ENCODE results near the gene KIF7.

KIF7 gene

DNA sequence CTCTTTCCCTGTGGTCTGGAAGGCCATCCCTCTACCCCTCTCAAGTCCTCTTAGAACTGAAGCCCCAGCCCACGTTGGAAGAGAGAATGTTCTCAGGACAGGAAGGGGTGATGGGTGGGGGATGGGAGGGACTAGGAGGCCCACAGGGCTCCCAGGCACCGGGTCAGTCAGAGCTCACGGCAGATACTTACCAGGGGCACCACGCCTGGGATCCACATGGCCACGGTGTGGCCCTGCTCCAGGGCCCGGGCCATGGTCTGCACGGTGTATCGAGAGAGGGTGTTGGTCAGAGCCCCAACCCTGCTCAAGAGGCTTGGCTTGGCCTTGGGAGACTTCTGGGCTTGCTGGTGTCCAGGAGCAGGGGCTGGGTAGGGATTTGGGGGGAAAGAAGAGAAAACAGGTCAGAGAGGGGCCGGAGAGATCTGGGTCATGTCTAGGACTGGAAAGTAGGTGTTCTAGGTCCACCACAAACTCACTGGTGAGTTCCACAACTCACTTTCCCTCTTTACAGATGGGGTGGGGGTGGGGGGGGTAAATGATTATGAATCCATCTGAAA, 14.1 kb upstream of the KIF7 start:
- no peak for DNase-seq (ENCODE audit: low read depth in 2 of 2, low spot score in 1 of 2)

DNA sequence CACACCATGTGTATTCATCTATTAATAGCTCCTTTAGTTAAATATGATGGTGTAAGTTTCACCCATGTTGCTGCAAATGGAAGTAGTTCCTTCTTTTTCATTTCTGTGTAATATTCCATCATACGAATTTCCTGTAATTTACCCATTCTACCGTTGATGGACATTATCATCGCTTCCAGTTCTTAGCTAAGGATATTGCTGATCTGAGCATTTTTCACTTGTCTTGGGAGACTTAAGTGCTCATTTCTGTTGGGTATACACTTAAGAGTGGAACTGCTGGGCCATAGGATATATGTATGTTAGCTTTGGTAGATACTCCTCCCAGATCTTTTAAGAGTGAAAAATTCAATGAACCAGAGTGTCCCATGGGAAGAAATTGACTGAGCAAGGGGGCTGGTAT, 12.9 kb upstream of the KIF7 start:
- DNase-seq (ENCODE audit: low read depth in 2 of 2, low spot score in 1 of 2) = no peak

DNA sequence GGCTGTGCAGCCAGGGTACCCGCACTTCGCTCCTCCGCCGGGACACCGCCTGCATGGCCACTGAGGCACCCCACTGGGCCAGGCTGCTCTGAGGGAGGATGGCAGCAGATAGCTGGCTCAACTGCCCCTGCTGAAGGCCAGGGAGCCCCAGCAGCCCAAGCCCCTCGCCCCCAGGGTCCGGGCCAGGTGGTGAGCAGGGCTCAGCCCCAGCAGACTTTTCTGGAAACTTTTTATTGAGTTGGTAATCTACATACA, 12.4 kb upstream of the KIF7 start:
- DNase-seq (ENCODE audit: low read depth in 2 of 2, low spot score in 1 of 2) = no peak

- no peak for DNase-seq (ENCODE audit: low read depth in 2 of 2, low spot score in 1 of 2)
These were observed 11.8 kb upstream of the KIF7 start for GRCh38 chr15:89666858-89667705.

- no peak for DNase-seq (ENCODE audit: low read depth in 2 of 2, low spot score in 1 of 2)
These were observed 11.1 kb upstream of the KIF7 start for GRCh38 chr15:89666184-89666857.

DNA sequence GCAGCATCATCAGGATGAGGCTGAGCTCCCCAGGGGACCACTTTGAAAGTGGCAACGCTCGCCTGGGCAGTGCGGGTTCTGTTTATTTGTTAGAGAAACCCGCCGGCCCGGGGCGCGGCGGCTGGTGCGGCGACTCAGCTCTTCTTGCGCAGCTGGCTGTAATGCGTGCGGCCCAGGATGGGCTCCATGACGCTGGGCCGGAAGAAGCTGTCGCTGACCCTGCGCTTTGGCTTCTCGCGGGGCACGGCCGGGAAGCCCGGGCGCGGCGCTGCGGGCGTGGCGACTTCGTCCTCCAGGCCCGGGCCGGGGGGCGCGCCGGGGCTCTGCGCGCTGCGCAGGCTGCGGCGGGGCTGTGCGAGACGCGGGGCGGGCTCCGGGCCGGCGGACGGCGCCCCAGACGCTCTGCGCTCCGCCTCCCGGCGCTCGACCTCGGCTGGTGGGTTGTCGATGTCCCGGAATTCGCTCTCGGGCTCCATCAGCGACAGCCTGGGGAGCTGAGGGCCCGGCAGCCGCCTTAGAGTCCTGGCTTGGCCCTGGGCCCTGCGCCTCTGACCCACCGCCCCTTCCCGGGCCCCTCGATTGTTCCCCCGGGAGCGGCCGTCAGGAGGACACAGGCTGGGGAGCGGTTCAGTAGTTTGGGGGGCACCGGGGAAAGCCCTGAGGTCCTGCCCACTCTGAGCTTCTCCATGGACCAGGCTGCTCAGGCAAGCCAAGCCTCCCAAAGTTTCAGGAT, 10.3 kb upstream of the KIF7 start:
- DNase-seq (ENCODE audit: low read depth in 2 of 2, low spot score in 1 of 2) = no peak

DNA sequence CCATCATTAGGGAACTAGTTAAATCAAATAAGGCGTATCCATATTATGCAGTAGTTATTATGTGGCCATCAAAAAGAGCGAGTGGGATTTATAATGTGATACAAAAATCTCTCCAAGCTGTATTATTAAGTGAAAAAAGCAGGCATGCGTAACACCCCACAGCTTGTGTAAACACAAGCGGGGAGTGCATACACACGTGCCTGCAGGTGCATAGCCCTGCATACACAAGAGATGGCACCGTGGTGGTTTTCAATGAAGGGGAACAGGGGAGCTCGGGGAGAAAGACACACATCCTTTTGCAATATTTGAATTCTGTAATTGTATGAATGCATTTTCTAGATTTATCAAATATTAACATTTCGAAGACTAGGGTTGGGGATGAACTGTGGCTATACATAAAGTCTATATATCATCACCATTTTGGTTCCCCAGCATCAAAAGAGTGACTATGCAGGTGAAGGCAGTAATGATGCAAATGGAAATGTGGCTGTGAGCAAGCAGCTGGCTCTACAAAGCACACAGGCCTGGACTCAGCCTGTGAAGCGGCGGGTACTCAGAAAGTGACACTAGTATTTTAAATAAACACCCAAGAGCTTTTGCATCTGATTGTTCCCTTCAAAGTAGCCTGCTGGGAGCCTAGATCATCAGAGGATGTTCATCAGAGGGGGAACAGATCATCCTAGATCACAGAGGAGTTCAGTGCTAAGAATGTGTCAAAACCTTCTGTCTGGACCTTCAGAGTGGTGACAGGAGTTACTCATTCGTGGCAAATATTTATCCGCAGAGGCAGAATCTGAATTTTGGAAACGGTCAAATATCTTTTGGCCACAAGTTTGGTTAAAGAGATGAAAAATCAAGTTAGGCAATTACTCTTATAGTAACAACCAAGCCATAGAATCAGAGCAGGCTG, 9.4 kb upstream of the KIF7 start:
- no peak for DNase-seq (ENCODE audit: low read depth in 2 of 2, low spot score in 1 of 2)

DNA sequence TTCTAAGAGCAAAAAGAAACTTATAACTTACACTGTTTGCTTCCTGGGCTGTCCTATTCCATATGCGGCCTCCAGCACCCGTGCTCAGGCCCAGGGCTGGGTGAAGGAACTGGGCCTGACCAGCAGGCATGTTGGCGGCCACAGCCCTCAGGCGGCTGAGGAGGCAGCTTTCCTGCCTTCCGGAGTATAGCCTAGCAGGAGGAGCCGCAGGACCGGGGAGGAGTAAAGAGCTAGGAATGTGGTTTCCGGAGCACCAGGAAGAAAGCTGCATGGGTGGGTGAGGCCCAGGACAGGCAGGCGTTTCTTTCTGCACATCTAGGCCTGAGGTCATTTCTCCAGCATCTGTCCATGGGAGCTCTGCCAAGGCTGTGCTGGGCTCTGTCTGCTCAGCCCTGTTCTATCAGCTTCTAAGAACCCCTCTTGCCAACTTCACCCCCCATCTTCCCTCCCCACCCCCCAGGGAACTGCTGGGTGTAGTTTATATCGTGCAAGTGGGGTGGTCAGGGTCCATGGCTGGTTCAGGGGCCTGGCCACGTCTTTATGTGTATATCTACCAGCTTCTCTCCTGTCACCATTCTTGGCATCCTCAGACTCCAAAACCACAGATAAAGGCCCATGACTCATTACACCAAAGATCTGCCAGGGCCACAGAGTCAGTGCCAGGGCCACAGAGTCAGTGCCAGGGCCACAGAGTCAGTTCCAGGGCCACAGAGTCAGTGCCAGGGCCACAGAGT, 7.8 kb upstream of the KIF7 start:
- DNase-seq (ENCODE audit: low read depth in 2 of 2, low spot score in 1 of 2) = no peak

GRCh38 chr15:89660556-89660955, 5.3 kb upstream of the KIF7 start:
- DNase-seq (ENCODE audit: low read depth in 2 of 2, low spot score in 1 of 2) = no peak

GRCh38 chr15:89659295-89659694, 4.0 kb upstream of the KIF7 start:
- DNase-seq (ENCODE audit: low read depth in 2 of 2, low spot score in 1 of 2) = no peak

GRCh38 chr15:89657686-89658200, 2.5 kb upstream of the KIF7 start:
- DNase-seq (ENCODE audit: low read depth in 2 of 2, low spot score in 1 of 2) = no peak

- no peak for DNase-seq (ENCODE audit: low read depth in 2 of 2, low spot score in 1 of 2)
These were observed 999 bp upstream of the KIF7 start for GRCh38 chr15:89656116-89656815.

GRCh38 chr15:89654301-89654761, 936 bp downstream of the KIF7 start:
- no peak for DNase-seq (ENCODE audit: low read depth in 2 of 2, low spot score in 1 of 2)

GRCh38 chr15:89653578-89653977, 1.7 kb downstream of the KIF7 start:
- no peak for DNase-seq (ENCODE audit: low read depth in 2 of 2, low spot score in 1 of 2)

- DNase-seq (ENCODE audit: low read depth in 2 of 2, low spot score in 1 of 2) = no peak
These were observed 2.6 kb downstream of the KIF7 start for GRCh38 chr15:89652666-89653065.

DNA sequence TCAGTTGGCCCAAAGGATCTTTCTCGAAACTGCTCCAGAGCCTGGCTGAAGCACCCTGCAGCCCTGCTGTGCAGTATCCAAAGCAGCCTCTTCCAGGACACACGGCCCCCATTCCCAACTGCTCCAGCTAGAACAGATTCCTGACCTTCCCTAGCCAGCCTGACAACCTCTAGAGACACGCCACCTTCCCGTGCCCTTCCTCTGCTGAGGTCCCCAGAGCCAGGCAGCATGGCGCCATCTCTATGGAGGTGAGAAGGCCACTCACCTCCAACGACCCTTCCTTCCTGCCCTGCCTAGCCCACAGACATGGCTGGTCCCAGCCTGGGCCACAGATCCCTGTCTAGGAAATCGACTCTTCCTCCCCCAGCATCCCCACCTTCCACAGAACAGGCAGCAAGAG, 3.1 kb downstream of the KIF7 start:
- DNase-seq (ENCODE audit: low read depth in 2 of 2, low spot score in 1 of 2) = no peak

- no peak for DNase-seq (ENCODE audit: low read depth in 2 of 2, low spot score in 1 of 2)
These were observed 5.6 kb downstream of the KIF7 start for GRCh38 chr15:89649716-89650115.

DNA sequence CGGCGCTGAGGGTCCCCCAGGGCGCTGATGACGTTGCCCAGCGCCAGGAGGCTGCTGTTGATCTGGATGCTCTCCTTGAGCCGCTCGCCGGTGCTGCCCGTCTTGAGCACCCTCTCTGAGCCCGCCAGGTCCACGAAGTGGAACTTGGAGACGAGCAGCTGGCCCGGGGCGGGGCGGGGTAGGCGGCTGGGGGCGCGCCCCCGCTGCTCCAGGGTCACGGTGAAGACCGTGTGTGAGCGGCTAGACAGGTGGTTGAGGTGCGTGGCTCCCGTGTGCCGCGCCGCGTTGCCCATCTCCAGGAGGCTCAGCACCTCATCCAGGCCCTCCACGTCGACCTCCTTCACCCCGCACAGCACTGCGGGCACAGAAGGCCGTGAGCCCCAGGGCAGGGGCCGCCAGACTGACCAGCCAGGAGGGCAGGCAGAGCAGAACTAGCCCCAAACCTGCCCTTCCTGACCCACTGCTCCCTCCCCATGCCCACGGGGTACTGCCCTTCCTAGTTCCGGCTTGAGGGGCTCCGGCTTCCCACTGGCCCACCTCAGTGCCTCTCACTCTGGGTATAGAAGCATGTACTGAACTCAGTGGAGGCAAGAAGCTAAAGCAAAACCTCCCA, 6.1 kb downstream of the KIF7 start:
- DNase-seq (ENCODE audit: low read depth in 2 of 2, low spot score in 1 of 2) = no peak
